SJSA1 (cell line): ENCODE results near the gene KIAA0232. TPM values are rescaled to one million over a fixed set of nuclear protein-coding genes. Genes with fewer than 3 reads are reported as not detected.
"Not testable (repeated sequence)": the region's sequence is repeated elsewhere in the genome, so short reads cannot be mapped to it uniquely, and the experiment has no call there.

Experiments used
- DNase-seq, 2 experiments: peaks; one replicate each; pipeline ENCODE4 v3.0.0-alpha.2; 2015 to 2020; ENCODE audit warnings: low spot score in 2 of 2, low read depth in 1 of 2
- H3K27ac ChIP-seq: fragments of 250-450 bp; sonication (Bioruptor Pico); 2 replicates; pipeline ENCODE4 v1.5.1; 2020; ENCODE audit warnings: mild to moderate bottlenecking, moderate library complexity
- H3K27me3 ChIP-seq: fragments of 250-450 bp; sonication (Bioruptor Pico); replicated peaks from 2 replicates; pipeline ENCODE4 v1.5.1; 2020; ENCODE audit warnings: mild to moderate bottlenecking, moderate library complexity
- H3K36me3 ChIP-seq: fragments of 250-450 bp; sonication (Bioruptor Pico); 2 replicates; pipeline ENCODE4 v1.5.1; 2020; ENCODE audit warnings: mild to moderate bottlenecking
- H3K4me1 ChIP-seq: fragments of 250-450 bp; sonication (Bioruptor Pico); replicated peaks from 2 replicates; pipeline ENCODE4 v1.6.1; 2021; ENCODE audit warnings: mild to moderate bottlenecking
- H3K4me3 ChIP-seq: fragments of 250-450 bp; sonication (Bioruptor Pico); 2 replicates; pipeline ENCODE4 v1.5.1; 2020; ENCODE audit warnings: mild to moderate bottlenecking
- H3K9me3 ChIP-seq: fragments of 250-450 bp; sonication (Bioruptor Pico); replicated peaks from 2 replicates; pipeline ENCODE4 v1.5.1; 2020; ENCODE audit warnings: mild to moderate bottlenecking
- total RNA-seq: library from RNA; depleted of rRNA; stranded (reverse); fragments of >200 nt; shearing (Covaris generic); gene quantifications from 2 replicates; pipeline ENCODE4 v1.2.3, GENCODE V29; 2014

Gene KIAA0232
- total RNA-seq, 1 experiment from 2014 or later: 19.8 TPM

DNA sequence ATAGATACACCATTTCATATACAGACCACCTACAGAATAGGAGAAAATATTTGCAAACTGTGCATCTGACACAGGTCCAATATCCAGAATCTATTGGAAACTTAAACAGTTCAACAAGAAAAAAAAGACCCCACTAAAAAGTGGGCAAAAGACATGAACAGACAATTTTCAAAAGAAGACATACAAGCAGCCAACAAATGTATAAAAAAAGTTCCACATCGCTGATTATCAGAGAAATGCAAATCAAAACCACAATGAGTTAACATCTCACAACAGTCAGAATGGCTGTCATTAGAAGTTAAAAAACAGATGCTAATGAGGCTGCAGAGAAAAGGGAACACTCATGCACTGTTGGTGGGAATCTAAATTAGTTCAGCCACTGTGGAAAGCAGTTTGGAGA lies 36.8 kb downstream of the KIAA0232 start:
- DNase-seq: no peak
- Histone ChIP-seq H3K4me3 (no peak overlapping the region), H3K9me3 (no peaks in the 10 kb centered on the region; the same call in 1 of the 2 replicates), H3K4me1 (no peaks in the 10 kb centered on the region), H3K27me3 (no peaks in the 10 kb centered on the region), H3K27ac (no peak overlapping the region), H3K36me3 (peaks cover 4% of the 10 kb centered on the region; the same call in 1 of the 2 replicates)

DNA sequence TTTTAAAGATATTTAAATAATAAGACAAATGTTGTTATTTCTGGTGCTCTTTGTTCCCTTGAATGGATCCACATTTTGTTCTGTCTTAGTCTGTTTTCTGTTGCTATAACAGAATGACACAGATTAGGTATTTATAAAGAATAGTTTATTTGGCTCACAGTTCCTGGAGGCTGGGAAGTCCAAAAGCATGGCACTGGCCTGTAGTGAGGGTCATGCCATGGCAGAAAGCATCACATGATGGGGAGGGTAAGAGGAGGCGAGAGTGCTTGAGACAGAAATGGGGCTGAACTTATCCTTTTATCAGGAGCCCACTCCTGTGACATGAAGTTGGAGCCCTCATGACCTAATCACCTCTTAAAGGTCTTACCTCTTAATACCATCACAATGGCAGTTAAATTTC lies 38.2 kb downstream of the KIAA0232 start:
- peaks cover 14% of the 10 kb centered on the region; the same call in 1 of the 2 replicates for H3K36me3 ChIP-seq
- H3K27ac ChIP-seq: no peak overlapping the region
- DNase-seq: no peak
- no peak overlapping the region for H3K4me3 ChIP-seq
- no peaks in the 10 kb centered on the region for H3K27me3 ChIP-seq
- H3K9me3 ChIP-seq: no peaks in the 10 kb centered on the region; the same call in 1 of the 2 replicates
- H3K4me1 ChIP-seq: no peaks in the 10 kb centered on the region

DNA sequence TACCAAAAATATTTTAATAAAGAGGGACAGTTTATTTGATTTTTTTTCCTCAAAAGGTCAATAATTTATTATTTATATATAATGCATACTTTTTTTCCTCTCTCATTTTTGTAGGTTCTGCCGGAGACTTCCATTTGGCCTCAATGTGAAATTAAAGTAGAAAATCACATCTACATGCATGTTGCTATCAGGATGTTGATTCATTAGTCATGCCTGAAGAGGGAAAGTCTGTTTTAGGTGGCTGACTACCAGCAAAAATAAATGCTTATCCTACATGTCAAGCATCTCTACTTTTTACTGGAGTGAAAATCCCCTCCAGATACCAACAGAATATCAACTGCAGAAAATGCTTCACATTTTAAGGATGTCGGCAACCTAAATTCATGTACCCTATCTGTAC lies 41.5 kb downstream of the KIAA0232 start:
- no peak overlapping the region for H3K4me3 ChIP-seq
- H3K9me3 ChIP-seq: no peaks in the 10 kb centered on the region; the same call in 1 of the 2 replicates
- H3K27me3 ChIP-seq: no peaks in the 10 kb centered on the region
- no peak for DNase-seq
- peaks cover 18% of the 10 kb centered on the region for H3K36me3 ChIP-seq
- no peaks in the 10 kb centered on the region for H3K4me1 ChIP-seq
- H3K27ac ChIP-seq: no peak overlapping the region

DNA sequence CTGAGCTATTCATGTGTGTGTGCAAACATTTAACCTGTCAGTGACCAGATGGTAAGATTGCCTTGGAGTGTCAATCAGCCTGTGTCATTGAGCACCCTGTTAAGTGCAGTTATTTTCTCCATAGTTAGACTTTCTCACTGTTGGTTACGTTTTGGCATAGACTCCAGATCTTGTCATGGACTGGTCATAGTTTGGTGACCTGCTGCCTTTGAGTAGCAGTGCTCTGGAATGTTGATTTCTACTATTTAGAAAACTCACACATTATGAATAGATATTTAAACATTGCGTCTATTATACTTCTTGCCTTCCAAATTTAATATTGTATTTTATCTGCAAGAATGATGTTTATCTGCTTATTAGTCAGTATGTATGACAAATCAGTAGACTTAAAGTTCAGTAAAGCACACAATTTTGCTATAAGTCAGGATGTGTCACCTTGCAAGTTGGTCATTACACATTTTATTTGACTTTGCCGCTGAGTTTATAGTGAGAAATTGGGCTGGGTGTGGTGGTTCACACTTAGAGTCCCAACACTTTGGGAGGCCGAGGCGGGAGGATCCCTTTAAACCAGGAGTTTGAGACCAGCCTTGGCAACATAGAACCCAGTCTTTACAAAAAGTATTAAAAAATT lies 42.4 kb downstream of the KIAA0232 start:
- H3K27me3 ChIP-seq: no peaks in the 10 kb centered on the region
- DNase-seq: no peak
- H3K9me3 ChIP-seq: no peaks in the 10 kb centered on the region; the same call in 1 of the 2 replicates
- H3K36me3 ChIP-seq: peaks cover 23% of the 10 kb centered on the region
- H3K4me3 ChIP-seq: no peak overlapping the region
- H3K4me1 ChIP-seq: no peaks in the 10 kb centered on the region
- H3K27ac ChIP-seq: no peak overlapping the region

DNA sequence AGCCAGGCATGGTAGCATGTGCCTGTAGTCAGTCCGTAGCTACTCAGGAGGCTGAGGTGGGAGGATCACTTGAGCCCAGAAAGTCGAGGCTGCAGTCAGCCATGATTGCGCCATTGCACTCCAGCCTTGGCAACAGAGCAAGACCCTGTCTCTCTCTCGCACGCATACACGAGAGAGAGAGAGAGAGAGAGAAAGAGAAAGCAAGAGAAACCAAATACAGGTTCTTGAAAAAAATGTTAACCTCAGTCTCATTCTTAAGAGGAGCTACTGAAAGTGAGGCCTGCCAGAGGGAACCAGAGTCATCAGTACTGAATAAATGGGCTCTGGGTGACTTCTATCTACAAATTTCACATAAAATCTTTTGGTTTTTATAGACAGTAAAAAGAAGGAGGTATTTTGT lies 42.9 kb downstream of the KIAA0232 start:
- H3K36me3 ChIP-seq: peaks cover 23% of the 10 kb centered on the region
- DNase-seq: no peak
- no peaks in the 10 kb centered on the region for H3K4me1 ChIP-seq
- H3K27ac ChIP-seq: no peak overlapping the region
- H3K4me3 ChIP-seq: no peak overlapping the region
- H3K27me3 ChIP-seq: no peaks in the 10 kb centered on the region
- no peaks in the 10 kb centered on the region; the same call in 1 of the 2 replicates for H3K9me3 ChIP-seq

DNA sequence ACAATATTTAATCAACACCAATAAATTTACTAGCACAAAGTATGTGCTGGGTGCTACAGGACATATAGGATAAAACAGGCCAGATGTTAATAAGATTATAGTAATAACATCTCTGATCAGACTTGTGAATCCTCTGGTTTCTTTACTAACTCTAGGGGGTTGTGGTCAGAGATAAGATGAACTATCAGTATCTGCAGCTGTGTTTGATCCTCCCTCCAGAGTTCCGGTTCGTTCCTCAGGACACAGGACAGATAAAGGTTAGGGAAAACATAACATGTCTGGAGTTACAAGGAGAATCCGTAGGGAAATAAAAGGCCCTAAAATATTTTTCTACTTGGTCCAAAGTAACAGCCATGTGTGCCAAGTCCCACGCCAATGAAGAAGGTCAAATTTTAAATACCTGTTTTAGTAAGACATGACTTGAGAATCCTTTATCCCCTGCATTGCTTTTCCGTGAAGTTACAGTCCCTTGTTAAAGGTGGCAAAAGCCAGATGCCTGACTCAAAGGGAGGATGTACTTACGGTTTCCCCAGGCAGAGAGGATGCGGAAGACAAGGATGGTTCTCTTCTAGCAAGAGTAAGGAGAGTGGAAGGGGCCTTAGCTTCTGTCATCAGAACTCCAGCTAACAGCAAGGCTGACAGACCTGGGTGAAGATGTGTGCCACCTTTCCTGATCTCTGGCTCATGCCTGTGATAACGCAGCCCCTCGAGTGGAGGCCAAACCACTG lies 44.4 kb downstream of the KIAA0232 start:
- no peaks in the 10 kb centered on the region for H3K27me3 ChIP-seq
- H3K27ac ChIP-seq: no peak overlapping the region
- no peak overlapping the region for H3K4me3 ChIP-seq
- DNase-seq: no peak
- H3K36me3 ChIP-seq: peaks cover 21% of the 10 kb centered on the region
- H3K9me3 ChIP-seq: no peaks in the 10 kb centered on the region
- H3K4me1 ChIP-seq: no peaks in the 10 kb centered on the region

DNA sequence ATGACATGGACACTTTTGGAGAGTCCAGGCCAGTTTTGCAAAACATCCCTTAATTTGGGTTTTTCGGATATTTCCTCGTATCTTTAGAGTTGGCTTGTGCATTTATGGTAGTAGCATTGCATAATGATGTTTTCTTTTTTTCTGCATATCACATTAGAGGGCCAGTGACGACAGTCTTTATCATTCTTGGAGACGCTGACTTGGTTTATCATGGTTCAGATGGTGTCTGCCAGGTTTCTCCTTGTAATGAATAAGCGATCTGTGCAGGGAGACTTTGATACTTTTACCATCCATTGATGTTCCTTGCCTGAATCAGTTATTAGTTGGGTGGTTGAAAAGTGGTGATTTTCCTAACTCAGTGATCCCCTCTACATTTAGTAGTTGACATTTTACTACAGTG lies 46.6 kb downstream of the KIAA0232 start:
- peaks cover 25% of the 10 kb centered on the region for H3K36me3 ChIP-seq
- no peak overlapping the region for H3K27ac ChIP-seq
- H3K4me3 ChIP-seq: no peak overlapping the region
- no peaks in the 10 kb centered on the region for H3K4me1 ChIP-seq
- no peaks in the 10 kb centered on the region for H3K27me3 ChIP-seq
- no peaks in the 10 kb centered on the region for H3K9me3 ChIP-seq
- no peak for DNase-seq

DNA sequence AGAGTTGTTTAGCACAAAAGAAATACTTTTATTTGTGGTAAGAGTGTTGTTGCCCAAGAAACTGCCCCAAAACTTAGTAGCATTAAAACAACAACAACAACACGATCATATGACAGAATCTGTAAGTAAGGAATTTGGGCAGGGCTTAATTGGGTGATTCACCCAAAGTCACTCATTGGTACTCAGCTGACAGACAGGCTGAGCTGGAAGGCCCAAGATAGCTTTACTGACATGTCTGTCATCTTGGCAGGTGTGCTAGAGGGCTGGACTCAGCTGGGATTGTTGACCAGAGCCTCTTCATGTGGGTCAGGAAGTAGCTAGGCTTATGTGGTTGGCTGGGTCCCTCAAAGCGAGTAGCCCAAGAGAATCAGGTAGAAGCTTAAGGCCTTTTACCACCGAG lies 52.3 kb downstream of the KIAA0232 start:
- Histone ChIP-seq H3K4me1 (no peaks in the 10 kb centered on the region), H3K27ac (no peak overlapping the region), H3K27me3 (no peaks in the 10 kb centered on the region), H3K4me3 (no peak overlapping the region), H3K9me3 (no peaks in the 10 kb centered on the region), H3K36me3 (peaks cover 8% of the 10 kb centered on the region)
- DNase-seq: no peak

DNA sequence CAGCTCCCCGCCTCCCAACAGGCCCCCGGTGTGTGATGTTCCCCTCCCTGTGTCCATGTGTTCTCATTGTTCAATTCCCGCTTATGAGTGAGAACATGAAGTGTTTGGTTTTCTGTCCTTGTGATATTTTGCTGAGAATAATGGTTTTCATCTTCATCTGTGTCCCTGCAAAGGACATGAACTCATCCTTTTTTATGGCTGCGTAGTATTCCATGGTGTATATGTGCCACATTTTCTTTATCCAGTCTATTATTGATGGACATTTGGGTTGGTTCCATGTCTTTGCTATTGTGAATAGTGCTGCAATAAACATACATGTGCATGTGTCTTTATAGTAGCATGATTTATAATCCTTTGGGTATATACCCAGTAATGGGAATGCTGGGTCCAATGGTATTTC lies 53.1 kb downstream of the KIAA0232 start:
- not testable (repeated sequence) for H3K36me3 ChIP-seq, DNase-seq, H3K27me3 ChIP-seq, H3K4me1 ChIP-seq, H3K9me3 ChIP-seq, H3K4me3 ChIP-seq, H3K27ac ChIP-seq

DNA sequence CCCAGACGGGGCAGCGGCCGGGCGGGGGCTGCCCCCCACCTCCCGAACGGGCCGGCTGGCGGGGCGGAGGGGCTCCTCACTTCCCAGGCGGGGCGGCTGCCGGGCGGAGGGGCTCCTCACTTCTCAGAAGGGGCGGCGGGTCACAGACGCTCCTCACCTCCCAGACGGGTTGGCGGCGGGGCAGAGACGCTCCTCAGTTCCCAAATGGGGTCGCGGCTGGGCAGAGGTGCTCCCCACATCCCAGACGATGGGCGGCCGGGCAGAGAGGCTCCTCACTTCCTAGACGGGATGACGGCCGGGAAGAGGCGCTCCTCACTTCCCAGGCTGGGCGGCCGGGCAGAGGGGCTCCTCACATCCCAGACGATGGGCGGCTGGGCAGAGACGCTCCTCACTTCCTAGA lies 54.6 kb downstream of the KIAA0232 start:
- H3K9me3 ChIP-seq, H3K4me1 ChIP-seq, H3K27ac ChIP-seq, H3K4me3 ChIP-seq, DNase-seq, H3K27me3 ChIP-seq: not testable (repeated sequence)
- peaks cover 11% of the 10 kb centered on the region for H3K36me3 ChIP-seq

DNA sequence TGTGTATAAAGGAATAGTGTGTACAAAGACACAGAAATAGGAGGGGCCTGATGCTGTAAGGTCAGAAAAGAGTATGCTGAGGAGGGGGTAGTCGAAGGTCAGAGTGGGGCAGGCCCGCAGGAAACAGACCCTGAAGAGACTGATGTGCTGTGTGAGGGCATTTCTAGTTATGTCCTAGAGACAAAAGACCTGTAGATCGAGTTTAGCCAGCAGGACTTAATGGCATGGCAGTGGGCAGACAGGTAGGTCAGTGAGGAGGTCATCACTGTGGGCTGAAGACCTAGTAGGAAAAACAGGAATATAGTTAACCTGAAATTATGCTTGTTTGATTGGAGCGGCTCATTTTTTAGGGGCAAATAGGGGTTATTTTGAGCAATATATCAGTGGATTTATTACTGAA lies 57.1 kb downstream of the KIAA0232 start:
- H3K4me1 ChIP-seq: no peaks in the 10 kb centered on the region
- H3K27ac ChIP-seq: no peak overlapping the region
- no peaks in the 10 kb centered on the region for H3K27me3 ChIP-seq
- peaks cover 9% of the 10 kb centered on the region for H3K36me3 ChIP-seq
- no peak overlapping the region for H3K4me3 ChIP-seq
- DNase-seq: no peak
- no peaks in the 10 kb centered on the region for H3K9me3 ChIP-seq

DNA sequence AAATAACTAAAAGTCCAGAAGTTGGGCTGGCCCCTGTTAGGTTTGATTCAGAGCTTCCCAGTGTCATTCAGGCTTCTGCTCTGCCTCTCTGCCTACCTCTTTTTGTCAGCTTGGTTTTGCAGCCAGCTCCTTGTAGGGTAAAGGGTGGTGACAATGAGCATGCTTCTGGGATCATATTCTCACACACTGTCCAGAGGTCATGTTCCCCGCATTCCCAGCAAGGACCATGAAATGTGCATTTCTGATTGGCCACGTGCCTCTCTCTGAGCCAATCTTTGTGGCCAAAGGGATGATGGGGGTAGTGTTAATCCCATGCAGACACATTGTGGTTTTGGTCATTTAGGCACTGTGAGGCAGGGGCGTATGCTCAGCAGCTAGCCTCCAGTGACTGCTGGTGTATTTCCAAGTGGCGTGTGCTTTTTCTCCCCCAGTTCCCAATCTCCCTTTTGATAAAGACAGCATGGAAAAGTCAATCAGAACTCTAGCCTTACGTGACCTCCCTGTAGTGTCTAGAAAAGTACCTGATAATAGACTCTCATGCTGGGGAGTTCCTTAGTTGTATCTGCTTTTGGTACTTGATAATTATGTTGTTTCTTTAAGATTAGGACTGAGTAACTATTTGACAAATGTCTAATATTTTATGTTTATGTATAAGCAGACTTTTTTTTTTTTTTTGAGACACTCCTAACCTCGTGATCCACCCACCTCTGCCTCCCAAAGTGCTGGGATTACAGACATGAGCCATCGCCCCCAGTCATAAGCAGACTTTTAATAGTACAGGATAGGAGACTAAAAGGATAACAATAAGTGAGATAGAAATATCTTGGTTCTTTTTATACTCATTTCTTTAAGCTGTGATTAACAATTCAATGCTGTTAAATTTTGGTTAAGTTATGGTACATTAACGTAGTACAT lies 57.8 kb downstream of the KIAA0232 start:
- no peak overlapping the region for H3K4me3 ChIP-seq
- no peaks in the 10 kb centered on the region for H3K4me1 ChIP-seq
- H3K36me3 ChIP-seq: peaks cover 10% of the 10 kb centered on the region; the same call in 1 of the 2 replicates
- H3K9me3 ChIP-seq: no peaks in the 10 kb centered on the region
- DNase-seq: no peak
- H3K27ac ChIP-seq: no peak overlapping the region
- no peaks in the 10 kb centered on the region for H3K27me3 ChIP-seq

DNA sequence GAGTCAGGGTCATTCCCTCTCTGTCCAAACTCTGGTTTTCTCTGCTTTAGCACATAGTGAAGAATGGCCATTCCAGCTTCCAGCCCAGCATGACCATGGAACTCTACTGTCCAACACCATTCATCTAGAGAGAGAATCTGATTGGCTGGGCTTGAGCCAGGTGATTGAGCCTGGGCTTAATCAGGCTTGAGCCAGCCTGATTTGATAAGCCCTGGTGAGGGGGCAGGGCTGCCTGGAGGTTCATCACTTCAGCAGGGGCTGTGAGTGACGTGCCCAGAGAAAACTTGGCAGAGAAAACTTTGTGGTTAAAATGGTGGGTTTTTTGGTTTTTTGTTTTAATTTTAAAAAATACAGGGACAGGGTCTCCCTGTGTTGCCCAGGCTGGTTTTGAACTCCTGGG lies 62.5 kb downstream of the KIAA0232 start:
- Histone ChIP-seq H3K27me3 (no peaks in the 10 kb centered on the region), H3K9me3 (no peaks in the 10 kb centered on the region), H3K27ac (no peak overlapping the region), H3K36me3 (peaks cover 18% of the 10 kb centered on the region; the same call in 1 of the 2 replicates), H3K4me1 (no peaks in the 10 kb centered on the region), H3K4me3 (no peak overlapping the region)
- DNase-seq: no peak

DNA sequence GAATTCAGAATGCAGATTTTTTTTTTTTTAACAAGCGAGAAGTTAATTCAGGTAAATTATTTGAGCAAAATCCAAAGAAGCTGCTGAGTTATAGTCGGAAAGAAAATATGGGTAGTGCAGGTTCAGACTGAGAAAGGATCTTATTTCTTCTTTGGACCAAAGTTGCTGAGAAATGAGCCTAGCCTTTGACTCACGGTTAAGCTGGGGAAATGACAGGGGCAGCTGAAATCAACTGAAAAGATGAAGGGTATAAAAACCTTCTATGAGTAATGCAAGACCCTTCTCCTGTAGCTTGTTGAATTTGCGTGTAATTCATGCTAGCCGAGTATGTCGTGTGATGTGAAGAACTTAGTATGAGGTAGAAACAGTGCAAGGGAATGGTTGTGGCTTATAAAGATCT lies 63.0 kb downstream of the KIAA0232 start:
- no peak for DNase-seq
- H3K27ac ChIP-seq: no peak overlapping the region
- H3K27me3 ChIP-seq: no peaks in the 10 kb centered on the region
- H3K4me1 ChIP-seq: no peaks in the 10 kb centered on the region
- peaks cover 18% of the 10 kb centered on the region; the same call in 1 of the 2 replicates for H3K36me3 ChIP-seq
- H3K9me3 ChIP-seq: no peaks in the 10 kb centered on the region
- H3K4me3 ChIP-seq: no peak overlapping the region
